ENCODE measurements around the gene ARHGAP15.

DNA sequence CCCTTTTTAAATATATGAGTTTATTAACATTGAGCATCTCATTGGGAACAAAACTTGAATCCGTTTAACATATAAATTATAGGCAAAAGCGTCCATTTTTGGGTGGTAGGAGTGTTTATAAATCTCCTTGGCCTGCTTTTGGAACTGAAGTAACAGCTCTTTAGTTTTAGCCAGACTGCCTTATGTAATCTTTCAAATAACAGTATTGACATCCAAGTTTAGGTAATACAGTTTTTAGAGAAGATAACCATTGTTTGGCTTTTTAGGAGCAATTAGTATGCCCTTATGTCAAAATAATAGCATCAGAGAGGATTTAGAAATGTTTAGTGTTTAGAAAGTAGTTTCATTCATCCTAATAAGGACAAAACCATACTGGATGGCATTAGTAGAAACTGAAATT lies 361.9 kb downstream of the ARHGAP15 start:
- TF ChIP-seq, protein P1, sequence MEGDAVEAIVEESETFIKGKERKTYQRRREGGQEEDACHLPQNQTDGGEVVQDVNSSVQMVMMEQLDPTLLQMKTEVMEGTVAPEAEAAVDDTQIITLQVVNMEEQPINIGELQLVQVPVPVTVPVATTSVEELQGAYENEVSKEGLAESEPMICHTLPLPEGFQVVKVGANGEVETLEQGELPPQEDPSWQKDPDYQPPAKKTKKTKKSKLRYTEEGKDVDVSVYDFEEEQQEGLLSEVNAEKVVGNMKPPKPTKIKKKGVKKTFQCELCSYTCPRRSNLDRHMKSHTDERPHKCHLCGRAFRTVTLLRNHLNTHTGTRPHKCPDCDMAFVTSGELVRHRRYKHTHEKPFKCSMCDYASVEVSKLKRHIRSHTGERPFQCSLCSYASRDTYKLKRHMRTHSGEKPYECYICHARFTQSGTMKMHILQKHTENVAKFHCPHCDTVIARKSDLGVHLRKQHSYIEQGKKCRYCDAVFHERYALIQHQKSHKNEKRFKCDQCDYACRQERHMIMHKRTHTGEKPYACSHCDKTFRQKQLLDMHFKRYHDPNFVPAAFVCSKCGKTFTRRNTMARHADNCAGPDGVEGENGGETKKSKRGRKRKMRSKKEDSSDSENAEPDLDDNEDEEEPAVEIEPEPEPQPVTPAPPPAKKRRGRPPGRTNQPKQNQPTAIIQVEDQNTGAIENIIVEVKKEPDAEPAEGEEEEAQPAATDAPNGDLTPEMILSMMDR (IDR thresholded peaks at IDR 0.05) = no peak
- no peak for TF ChIP-seq POLR2A (IDR thresholded peaks at IDR 0.05)

Data from esophagus squamous epithelium (tissue), 4 donors.